HEK293T (cell line): ENCODE data around the gene GRIN2B.

ENCODE experiments used
- CTCF ChIA-PET: fragments of 350-600 bp; formaldehyde crosslinking; extraction: SDS; loops from one replicate; lab custom pipeline; 2021; ENCODE audit warnings: antibody characterized with exemption, inconsistent platforms; lab: Yijun Ruan, JAX
- POLR2A ChIA-PET: fragments of 350-600 bp; formaldehyde crosslinking; extraction: SDS; loops from one replicate; lab custom pipeline; 2020; ENCODE audit warnings: antibody characterized with exemption, inconsistent platforms; lab: Yijun Ruan, JAX
- DNase-seq: peaks from one replicate; pipeline ENCODE4 v3.0.0; 2012; ENCODE audit warnings: mixed read lengths; ENCODE audit errors: extremely low spot score
- ARNT ChIP-seq: fragments of 450-650 bp; IDR thresholded peaks from 2 replicates; pipeline ENCODE4 v1.6.1; 2017; ENCODE audit warnings: mild to moderate bottlenecking
- BHLHE40 ChIP-seq: fragments of 450-650 bp; IDR thresholded peaks from 2 replicates; pipeline ENCODE4 v1.6.1; 2016; ENCODE audit warnings: mild to moderate bottlenecking, moderate library complexity, borderline replicate concordance
- CTBP1 ChIP-seq: fragments of 450-650 bp; IDR thresholded peaks from 2 replicates; pipeline ENCODE4 v1.6.1; 2016; ENCODE audit warnings: borderline replicate concordance
- ELF4 ChIP-seq: fragments of 450-650 bp; IDR thresholded peaks from 2 replicates; pipeline ENCODE4 v1.6.1; 2017; ENCODE audit warnings: antibody characterized with exemption
- FOXA1 ChIP-seq: fragments of 450-650 bp; IDR thresholded peaks from 2 replicates; pipeline ENCODE4 v1.6.1; 2016; ENCODE audit warnings: mild to moderate bottlenecking
- FOXK2 ChIP-seq: fragments of 450-650 bp; IDR thresholded peaks from 2 replicates; pipeline ENCODE4 v1.6.1; 2016; ENCODE audit warnings: mild to moderate bottlenecking
- FOXM1 ChIP-seq: fragments of 450-650 bp; IDR thresholded peaks from 2 replicates; pipeline ENCODE4 v1.6.1; 2017; ENCODE audit warnings: mild to moderate bottlenecking, borderline replicate concordance
- HDGF ChIP-seq: fragments of 450-650 bp; IDR thresholded peaks from 2 replicates; pipeline ENCODE4 v1.6.1; 2017; ENCODE audit warnings: antibody characterized with exemption, borderline replicate concordance
- L3MBTL2 ChIP-seq: fragments of 450-650 bp; conservative IDR thresholded peaks from 2 replicates; pipeline ENCODE4 v1.6.1; 2016; ENCODE audit warnings: mild to moderate bottlenecking
- LEF1 ChIP-seq: fragments of 450-650 bp; IDR thresholded peaks from 2 replicates; pipeline ENCODE4 v1.6.1; 2017; ENCODE audit warnings: mild to moderate bottlenecking, borderline replicate concordance
- NFRKB ChIP-seq: fragments of 450-650 bp; IDR thresholded peaks from 2 replicates; pipeline ENCODE4 v1.6.1; 2016; ENCODE audit warnings: mild to moderate bottlenecking, moderate library complexity
- SP1 ChIP-seq: fragments of 450-650 bp; IDR thresholded peaks from 2 replicates; pipeline ENCODE4 v1.6.1; 2017
- SUZ12 ChIP-seq: fragments of 450-650 bp; IDR thresholded peaks from 2 replicates; pipeline ENCODE4 v1.6.1; 2016; ENCODE audit warnings: mild to moderate bottlenecking
- TARDBP ChIP-seq: fragments of 450-650 bp; IDR thresholded peaks from 2 replicates; pipeline ENCODE4 v1.6.1; 2016
- ZNF384 ChIP-seq: fragments of 450-650 bp; IDR thresholded peaks from 2 replicates; pipeline ENCODE4 v1.6.1; 2016
- TF ChIP-seq, protein P1 (sequence below): fragments of 450-650 bp; IDR thresholded peaks from 2 replicates; pipeline ENCODE4 v1.6.1; 2016

GRIN2B gene

DNA sequence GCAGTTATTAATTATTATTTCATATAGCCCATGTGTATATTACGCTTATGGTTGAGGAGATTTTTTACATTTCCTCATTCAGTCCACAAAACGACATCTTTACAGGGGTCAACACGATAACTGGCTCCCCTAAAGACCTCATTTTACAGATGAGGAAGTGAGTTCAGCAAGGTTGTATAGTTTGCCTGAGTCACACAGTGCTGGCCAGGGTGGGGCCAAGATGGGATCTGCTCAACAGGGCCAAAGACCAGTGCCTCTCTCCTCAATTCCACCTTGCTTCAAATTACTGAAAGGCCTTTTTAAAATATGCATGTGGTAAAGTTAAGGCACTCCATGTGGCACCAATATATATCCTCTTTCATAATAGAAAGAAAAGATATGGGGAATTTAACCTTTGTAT, 13.1 kb downstream of the GRIN2B start:
- TF ChIP-seq CTBP1 (no peak), ZNF384 (no peak), TARDBP (no peak), BHLHE40 (no peak), ELF4 (no peak), FOXM1 (no peak), SUZ12 (no peak), NFRKB (no peak), FOXK2 (no peak), L3MBTL2 (no peak), ARNT (no peak), SP1 (no peak)
- TF ChIP-seq, protein P1, sequence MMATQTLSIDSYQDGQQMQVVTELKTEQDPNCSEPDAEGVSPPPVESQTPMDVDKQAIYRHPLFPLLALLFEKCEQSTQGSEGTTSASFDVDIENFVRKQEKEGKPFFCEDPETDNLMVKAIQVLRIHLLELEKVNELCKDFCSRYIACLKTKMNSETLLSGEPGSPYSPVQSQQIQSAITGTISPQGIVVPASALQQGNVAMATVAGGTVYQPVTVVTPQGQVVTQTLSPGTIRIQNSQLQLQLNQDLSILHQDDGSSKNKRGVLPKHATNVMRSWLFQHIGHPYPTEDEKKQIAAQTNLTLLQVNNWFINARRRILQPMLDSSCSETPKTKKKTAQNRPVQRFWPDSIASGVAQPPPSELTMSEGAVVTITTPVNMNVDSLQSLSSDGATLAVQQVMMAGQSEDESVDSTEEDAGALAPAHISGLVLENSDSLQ, result no peak
- DNase-seq, result no peak
- CTCF ChIA-PET, result no interaction called here
- POLR2A ChIA-PET, result no interaction called here

DNA sequence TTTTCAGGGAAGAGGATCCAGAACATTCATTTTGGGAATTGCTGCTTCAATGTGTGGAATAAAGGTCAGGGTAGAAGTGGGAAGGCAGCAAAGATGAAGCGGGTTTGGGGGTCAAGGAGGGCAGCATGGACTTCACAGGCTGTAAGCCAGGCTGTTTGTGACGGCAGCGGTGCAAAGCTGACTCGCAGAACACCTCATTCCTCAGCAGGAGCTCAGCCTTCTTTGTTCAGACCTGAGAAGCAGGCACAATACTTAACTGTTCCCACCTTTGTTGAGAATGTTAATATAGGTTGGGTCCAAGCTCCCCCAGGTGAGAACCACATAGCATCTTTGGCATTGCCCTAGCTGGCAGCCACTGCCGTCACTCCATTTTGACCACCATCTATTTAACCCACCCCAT, 16.7 kb downstream of the GRIN2B start:
- POLR2A ChIA-PET, result no interaction called here
- no peak for TF ChIP-seq L3MBTL2
- TF ChIP-seq ELF4, result no peak
- TF ChIP-seq HDGF, result no peak
- no peak for TF ChIP-seq LEF1
- TF ChIP-seq TARDBP, result no peak
- TF ChIP-seq NFRKB, result no peak
- TF ChIP-seq CTBP1, result no peak
- TF ChIP-seq, protein P1, result no peak
- no peak for TF ChIP-seq FOXK2
- no peak for TF ChIP-seq SUZ12
- no peak for TF ChIP-seq FOXM1
- TF ChIP-seq ARNT, result no peak
- no peak for TF ChIP-seq ZNF384
- TF ChIP-seq SP1, result no peak
- no peak for TF ChIP-seq FOXA1
- CTCF ChIA-PET, result no interaction called here
- DNase-seq, result no peak

DNA sequence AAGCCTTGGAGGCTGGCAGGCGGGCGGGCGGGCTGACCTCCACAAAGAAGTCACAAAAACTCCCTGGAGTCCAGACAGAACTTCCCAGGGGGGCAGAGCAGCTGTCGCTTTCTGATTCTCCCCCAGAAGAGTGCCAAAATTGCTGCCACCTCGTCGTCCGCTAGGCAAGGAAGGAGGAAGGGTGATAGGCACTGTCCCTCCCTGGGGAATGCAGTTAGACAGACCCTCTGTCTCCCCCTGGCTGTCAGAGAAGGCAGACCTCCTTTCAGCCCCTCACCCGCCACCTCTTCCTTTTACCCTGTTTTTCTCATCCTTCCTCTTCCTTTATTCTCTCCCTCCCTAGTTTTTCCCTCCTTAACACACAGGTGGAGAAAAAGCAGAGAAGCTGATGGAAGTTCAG, 18.7 kb downstream of the GRIN2B start:
- peak; percentile 27 for DNase-seq
- TF ChIP-seq NFRKB (no peak), FOXA1 (no peak), FOXK2 (no peak), HDGF (no peak), FOXM1 (no peak), ELF4 (no peak), LEF1 (no peak)
- ChIA-PET POLR2A (no interaction called here), CTCF (interaction anchor here (0.6 to 1.8 kb wide), 3 partner anchors 10 to 860 kb away, joined by 3 to 6 read pairs (median 3); no protein-coding TSS in a partner anchor)

DNA sequence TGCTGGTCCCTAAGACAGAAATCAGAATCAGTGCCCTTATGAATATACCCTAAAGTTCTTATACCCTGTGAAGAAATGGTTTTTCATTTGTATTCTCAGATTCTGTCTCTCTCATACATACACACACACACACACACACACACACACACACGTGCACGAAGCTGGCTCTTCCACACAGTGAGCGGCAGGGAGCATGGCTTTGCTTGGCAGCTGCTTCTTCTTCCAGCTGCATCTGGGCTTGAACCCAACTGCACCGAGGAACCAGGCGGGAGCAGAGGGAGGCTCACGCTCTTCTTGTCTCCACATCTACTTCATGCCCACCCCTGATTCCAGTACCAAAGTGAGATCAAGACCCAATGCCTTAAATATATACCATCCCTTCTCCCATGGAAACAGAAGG, 19.4 kb downstream of the GRIN2B start:
- TF ChIP-seq FOXK2, result no peak
- no peak for TF ChIP-seq ZNF384
- no peak for TF ChIP-seq FOXA1
- no peak for TF ChIP-seq FOXM1
- no peak for TF ChIP-seq CTBP1
- no peak for TF ChIP-seq BHLHE40
- no peak for TF ChIP-seq HDGF
- no peak for TF ChIP-seq LEF1
- no peak for TF ChIP-seq NFRKB
- no peak for TF ChIP-seq L3MBTL2
- no peak for TF ChIP-seq ELF4
- no peak for TF ChIP-seq TARDBP
- no peak for TF ChIP-seq ARNT
- TF ChIP-seq SUZ12, result no peak
- no peak for TF ChIP-seq SP1
- TF ChIP-seq, protein P1, result no peak
- POLR2A ChIA-PET, result no interaction called here
- DNase-seq, result no peak
- CTCF ChIA-PET, result no interaction called here

DNA sequence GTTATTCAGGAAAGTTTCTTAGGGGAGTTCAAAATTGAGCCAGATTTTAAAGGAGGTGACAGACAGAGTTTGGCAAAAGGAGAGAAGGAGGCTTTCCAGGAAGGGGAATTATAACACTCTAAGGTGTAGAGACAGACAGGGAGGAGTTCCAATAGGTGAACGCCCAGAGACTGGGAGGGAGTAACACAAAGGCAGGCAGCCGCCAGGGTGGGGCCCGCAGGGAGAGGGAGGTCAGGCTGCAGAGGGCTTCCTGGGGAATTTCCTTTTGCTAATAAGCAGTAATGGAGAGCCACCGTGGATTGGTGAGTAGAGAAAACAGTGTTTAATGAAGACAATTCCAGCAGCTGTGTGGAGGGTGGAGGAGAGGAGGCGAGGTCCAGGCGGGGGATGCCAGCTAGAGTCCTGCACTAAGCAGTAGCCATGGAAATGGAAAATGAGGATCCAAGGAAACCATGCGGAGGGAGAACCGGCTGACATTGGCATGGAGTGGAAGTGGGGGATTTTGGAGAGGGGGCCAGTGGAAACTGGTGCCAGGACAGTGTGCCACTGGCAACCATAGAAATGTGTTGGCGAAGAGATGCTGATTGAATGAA, 22.2 kb downstream of the GRIN2B start:
- TF ChIP-seq LEF1, result no peak
- no peak for TF ChIP-seq BHLHE40
- no peak for TF ChIP-seq ARNT
- TF ChIP-seq, protein P1, result no peak
- TF ChIP-seq L3MBTL2, result no peak
- TF ChIP-seq CTBP1, result no peak
- TF ChIP-seq ZNF384, result no peak
- TF ChIP-seq TARDBP, result no peak
- TF ChIP-seq SUZ12, result no peak
- TF ChIP-seq SP1, result no peak
- TF ChIP-seq FOXA1, result no peak
- no peak for TF ChIP-seq FOXM1
- no peak for DNase-seq
- ChIA-PET POLR2A (no interaction called here), CTCF (no interaction called here)
